ENCODE results near the gene RIC8B. TPM values are rescaled to one million over a fixed set of nuclear protein-coding genes. Genes with fewer than 3 reads are reported as not detected.
A peak's percentile ranks its signal among the peaks of the same experiment; 100 is the strongest.

The RIC8B gene
- total RNA-seq, 1 donor from 2014 or later, result 22.1 TPM

DNA sequence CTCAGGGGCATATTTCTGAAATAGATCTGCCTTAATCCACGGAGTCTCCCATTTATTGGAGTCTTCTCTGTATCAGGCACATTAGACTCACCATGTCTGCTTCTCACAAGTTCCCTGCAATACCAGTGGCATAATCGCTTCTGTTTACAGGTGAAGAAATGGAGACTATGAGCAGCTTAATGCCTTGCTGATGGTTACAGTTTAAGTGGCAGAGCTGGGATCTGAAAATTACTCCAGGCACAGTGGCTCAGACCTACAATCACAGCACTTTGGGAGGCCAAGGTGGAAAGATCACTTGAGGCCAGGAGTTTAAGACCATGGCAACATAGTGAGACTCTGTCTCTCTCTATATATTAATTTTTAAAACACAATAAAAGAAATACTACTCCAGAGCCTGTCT lies 7.3 kb upstream of the RIC8B start:
- Mint-ChIP-seq H3K4me1 (ENCODE audit: unreplicated experiment) (peaks cover 38% of the 10 kb centered on the region), H3K9me3 (peaks cover 3% of the 10 kb centered on the region), H3K27me3 (peaks cover 16% of the 10 kb centered on the region), H3K4me3 (no peak overlapping the region), H3K36me3 (no peaks in the 10 kb centered on the region), H3K27ac (no peak overlapping the region)
- TF ChIP-seq, protein P1, sequence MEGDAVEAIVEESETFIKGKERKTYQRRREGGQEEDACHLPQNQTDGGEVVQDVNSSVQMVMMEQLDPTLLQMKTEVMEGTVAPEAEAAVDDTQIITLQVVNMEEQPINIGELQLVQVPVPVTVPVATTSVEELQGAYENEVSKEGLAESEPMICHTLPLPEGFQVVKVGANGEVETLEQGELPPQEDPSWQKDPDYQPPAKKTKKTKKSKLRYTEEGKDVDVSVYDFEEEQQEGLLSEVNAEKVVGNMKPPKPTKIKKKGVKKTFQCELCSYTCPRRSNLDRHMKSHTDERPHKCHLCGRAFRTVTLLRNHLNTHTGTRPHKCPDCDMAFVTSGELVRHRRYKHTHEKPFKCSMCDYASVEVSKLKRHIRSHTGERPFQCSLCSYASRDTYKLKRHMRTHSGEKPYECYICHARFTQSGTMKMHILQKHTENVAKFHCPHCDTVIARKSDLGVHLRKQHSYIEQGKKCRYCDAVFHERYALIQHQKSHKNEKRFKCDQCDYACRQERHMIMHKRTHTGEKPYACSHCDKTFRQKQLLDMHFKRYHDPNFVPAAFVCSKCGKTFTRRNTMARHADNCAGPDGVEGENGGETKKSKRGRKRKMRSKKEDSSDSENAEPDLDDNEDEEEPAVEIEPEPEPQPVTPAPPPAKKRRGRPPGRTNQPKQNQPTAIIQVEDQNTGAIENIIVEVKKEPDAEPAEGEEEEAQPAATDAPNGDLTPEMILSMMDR (conservative IDR thresholded peaks at IDR 0.05), result no peak
- no peak for DNase-seq (ENCODE audit: extremely low spot score, unreplicated experiment)

DNA sequence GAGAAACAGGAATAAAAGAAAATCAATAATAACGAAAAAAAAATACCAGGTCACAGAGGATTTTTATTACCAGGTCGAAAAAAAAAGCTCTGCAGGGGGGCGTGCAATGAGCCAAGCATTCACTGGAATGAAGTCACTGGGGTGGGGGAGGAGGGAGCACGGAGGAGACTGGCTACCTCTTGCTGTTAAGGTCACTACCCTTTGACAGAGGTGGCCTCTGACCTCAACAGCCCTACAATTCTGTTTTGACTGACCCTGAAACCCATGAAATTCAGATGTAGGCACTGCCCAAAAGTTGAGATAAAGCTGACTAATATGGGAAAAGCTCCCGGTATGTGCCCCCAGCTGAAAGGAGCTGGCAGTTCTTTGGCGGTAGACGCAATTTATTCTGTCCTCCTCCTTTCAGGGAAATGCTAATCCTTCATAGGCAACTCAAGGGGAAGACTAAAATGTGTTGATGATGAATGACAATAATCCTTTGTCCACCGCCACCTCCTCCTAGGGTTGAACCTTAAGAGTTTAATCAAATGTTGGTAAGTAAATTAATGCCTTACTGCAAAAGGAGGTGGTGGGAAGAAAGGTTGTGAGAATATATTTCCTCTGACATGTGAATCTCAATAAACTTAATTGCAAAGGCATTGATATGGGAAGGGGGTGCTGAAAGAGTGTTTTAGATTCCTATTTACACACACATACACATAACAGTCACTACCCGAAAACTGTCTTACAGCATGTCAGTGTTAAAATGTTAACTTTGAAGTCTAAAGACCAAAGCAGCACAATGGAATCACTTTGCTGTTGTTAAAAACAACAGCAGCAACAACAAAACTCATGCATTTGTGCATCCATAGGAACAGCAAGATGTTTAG lies 6.3 kb upstream of the RIC8B start:
- Mint-ChIP-seq H3K27me3 (peaks cover 16% of the 10 kb centered on the region), H3K27ac (no peak overlapping the region), H3K4me3 (peak overlapping the region; percentile 41), H3K4me1 (ENCODE audit: unreplicated experiment) (peaks cover 38% of the 10 kb centered on the region), H3K36me3 (no peaks in the 10 kb centered on the region), H3K9me3 (peaks cover 3% of the 10 kb centered on the region)
- TF ChIP-seq, protein P1 (conservative IDR thresholded peaks at IDR 0.05), result no peak
- no peak for DNase-seq (ENCODE audit: extremely low spot score, unreplicated experiment)

DNA sequence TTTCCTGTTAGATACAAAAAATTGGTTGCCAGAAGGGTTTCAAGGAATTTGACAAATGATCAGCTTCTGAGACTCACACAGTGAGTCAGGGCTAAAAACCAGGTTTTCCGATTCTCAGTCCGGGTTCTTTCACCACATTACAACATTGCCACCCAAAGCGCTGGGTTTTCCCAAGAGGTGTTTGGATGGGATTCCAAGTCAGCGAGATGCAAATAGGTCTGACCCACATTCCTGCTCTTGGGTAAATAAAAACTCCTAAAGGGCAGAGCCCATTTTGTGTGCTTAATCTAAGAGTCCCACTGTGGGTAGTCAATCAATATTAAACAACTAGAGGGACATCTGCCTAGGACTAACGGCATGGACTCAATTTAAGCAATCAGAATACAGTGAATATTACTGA lies 5.4 kb upstream of the RIC8B start:
- DNase-seq (ENCODE audit: extremely low spot score, unreplicated experiment), result no peak
- Mint-ChIP-seq H3K36me3 (peaks cover 4% of the 10 kb centered on the region), H3K27ac (no peak overlapping the region), H3K9me3 (peaks cover 3% of the 10 kb centered on the region), H3K4me3 (no peak overlapping the region), H3K27me3 (peaks cover 19% of the 10 kb centered on the region), H3K4me1 (ENCODE audit: unreplicated experiment) (peaks cover 42% of the 10 kb centered on the region)
- TF ChIP-seq, protein P1 (conservative IDR thresholded peaks at IDR 0.05), result no peak

DNA sequence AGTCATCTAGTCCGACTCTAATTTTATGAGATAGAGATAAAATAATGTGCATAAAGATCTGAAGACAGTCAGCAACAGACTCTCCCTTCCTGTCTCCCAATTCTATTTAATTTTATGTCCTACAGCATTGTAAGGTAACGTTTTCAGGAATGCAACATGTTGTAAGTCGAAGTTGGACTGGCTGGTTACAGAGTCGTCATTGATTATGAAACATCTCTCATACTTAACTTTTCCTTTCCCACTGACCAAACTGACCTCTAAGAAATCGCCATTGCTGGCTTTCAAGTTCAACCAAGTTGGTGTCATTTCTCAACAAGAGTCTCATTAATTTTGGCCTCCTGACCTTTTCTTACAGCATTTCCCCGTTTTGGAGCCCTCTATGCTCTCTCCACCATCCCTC lies 4.9 kb upstream of the RIC8B start:
- no peak overlapping the region for H3K4me3 Mint-ChIP-seq
- no peak for DNase-seq (ENCODE audit: extremely low spot score, unreplicated experiment)
- H3K9me3 Mint-ChIP-seq, result peaks cover 3% of the 10 kb centered on the region
- H3K27ac Mint-ChIP-seq, result no peak overlapping the region
- H3K27me3 Mint-ChIP-seq, result peaks cover 22% of the 10 kb centered on the region
- peaks cover 45% of the 10 kb centered on the region for H3K4me1 Mint-ChIP-seq (ENCODE audit: unreplicated experiment)
- TF ChIP-seq, protein P1 (conservative IDR thresholded peaks at IDR 0.05), result no peak
- H3K36me3 Mint-ChIP-seq, result peaks cover 6% of the 10 kb centered on the region

DNA sequence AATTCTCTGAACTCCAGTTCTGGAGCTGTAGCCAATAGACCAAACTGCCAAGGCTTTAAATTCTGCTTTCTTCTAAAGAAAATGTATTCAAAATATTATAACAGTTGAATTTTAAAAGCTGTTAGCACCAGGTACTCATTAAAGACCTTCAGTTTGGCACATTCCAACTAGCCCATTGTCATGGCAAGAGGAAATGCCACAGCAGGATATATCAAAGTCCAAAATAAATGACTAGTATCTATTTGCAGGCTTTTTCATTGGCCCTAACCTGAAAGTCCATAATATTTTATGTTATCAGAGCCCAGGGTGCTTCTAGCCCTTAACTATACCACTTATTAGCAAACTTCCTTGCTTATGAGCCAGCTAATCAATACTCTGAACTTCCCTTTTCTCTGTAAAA lies 3.1 kb upstream of the RIC8B start:
- H3K27me3 Mint-ChIP-seq, result peaks cover 22% of the 10 kb centered on the region
- peaks cover 51% of the 10 kb centered on the region for H3K4me1 Mint-ChIP-seq (ENCODE audit: unreplicated experiment)
- no peaks in the 10 kb centered on the region for H3K9me3 Mint-ChIP-seq
- TF ChIP-seq, protein P1 (conservative IDR thresholded peaks at IDR 0.05), result no peak
- no peak overlapping the region for H3K27ac Mint-ChIP-seq
- H3K4me3 Mint-ChIP-seq, result no peak overlapping the region
- DNase-seq (ENCODE audit: extremely low spot score, unreplicated experiment), result no peak
- peaks cover 6% of the 10 kb centered on the region for H3K36me3 Mint-ChIP-seq

All from type B pancreatic cell (in vitro differentiated cells).